Right lobe of liver (tissue), 6 donors: ENCODE measurements around the gene TGFBI. TPM values are rescaled to one million over a fixed set of nuclear protein-coding genes. Genes with fewer than 3 reads are reported as not detected.

Experiments
- ATAC-seq, 4 donors: fragments of 200-7000 bp; cut with Tn5 transposase; one replicate each; pipeline ENCODE4 v1.9.1; 2020; ENCODE audit warnings: mild to moderate bottlenecking in 4 of 4, moderate library complexity in 4 of 4
- DNase-seq, 3 donors: peaks; one replicate each; pipeline ENCODE4 v3.0.0-alpha.2; 2020
- H3K27ac ChIP-seq, 3 donors: fragments of 200-600 bp; one replicate each; pipeline ENCODE4 v1.8.0; 2022
- H3K27me3 ChIP-seq, 2 donors: fragments of 200-600 bp; one replicate each; pipeline ENCODE4 v1.8.0; 2022
- H3K36me3 ChIP-seq, 4 donors: fragments of 200-600 bp; sonication (generic) in 1 of 4; one replicate each; pipeline versions ENCODE4 v1.5.1 to v1.8.0; 2017 to 2022; ENCODE audit warnings: control low read depth in 1 of 4
- H3K4me1 ChIP-seq, 4 donors: fragments of 200-600 bp; sonication (generic) in 1 of 4; one replicate each; pipeline versions ENCODE4 v1.5.1 to v1.8.0; 2017 to 2022; ENCODE audit warnings: control low read depth in 1 of 4
- H3K4me3 ChIP-seq, 3 donors: fragments of 200-600 bp; one replicate each; pipeline ENCODE4 v1.8.0; 2022
- H3K9me3 ChIP-seq, 4 donors: fragments of 200-600 bp; sonication (generic) in 1 of 4; one replicate each; pipeline versions ENCODE4 v1.5.1 to v1.8.0; 2017 to 2022; ENCODE audit warnings: control low read depth in 1 of 4
- CTCF ChIP-seq, 4 donors: fragments of 200-600 bp in 3 of 4; fragments of 450-650 bp in 1 of 4; IDR thresholded peaks; one replicate each; pipeline versions ENCODE4 v1.5.1 to v1.8.0; 2016 to 2022; ENCODE audit warnings: antibody characterized with exemption in 4 of 4, mild to moderate bottlenecking in 2 of 4
- POLR2A ChIP-seq: fragments of 450-650 bp; IDR thresholded peaks from one replicate; pipeline ENCODE4 v1.6.1; 2017; ENCODE audit warnings: antibody characterized with exemption, mild to moderate bottlenecking
- WGBS: methylation state at CpG from one replicate; pipeline ENCODE4 v1.1.6; 2018; ENCODE audit warnings: low coverage, low lambda C conversion rate; ENCODE audit not compliant: insufficient coverage; ENCODE audit errors: missing lambda C conversion rate; 5-methylcytosine and 5-hydroxymethylcytosine counted together
- intact Hi-C, 2 donors: fragments of 100-400 bp; cut with DNase I; formaldehyde crosslinking; loops; one replicate each; pipeline versions ENCODE4 v1.11.2 to v1.14.1; 2022
- total RNA-seq, 6 experiments: library from RNA; depleted of rRNA in 2 of 6; stranded (reverse); fragments of >200 nt in 2 of 6; fragmentation: NEBNext Ultra II Directional in 3 of 6; extraction: Animal tissue kit (Norgen Biotek cat#: 25700) in 3 of 6; gene quantifications; one replicate each; pipeline versions ENCODE4 v1.1.0 to v1.2.4, GENCODE V29; 2016 to 2023
- donor health status: DM: no; HTN: yes; CAD: no.
- donor health status: DM: no; HTN: no; CAD: no.
- donor health status: DM: no; HTN: no; CAD: no.
- donor health status: DM: no; HTN: yes; CAD: no.
- donor health status: DM: no; HTN: yes; CAD: no.

The TGFBI gene
- total RNA-seq, 6 experiments from 2014 or later, result 30.7 to 143 (median 87.2) TPM

DNA sequence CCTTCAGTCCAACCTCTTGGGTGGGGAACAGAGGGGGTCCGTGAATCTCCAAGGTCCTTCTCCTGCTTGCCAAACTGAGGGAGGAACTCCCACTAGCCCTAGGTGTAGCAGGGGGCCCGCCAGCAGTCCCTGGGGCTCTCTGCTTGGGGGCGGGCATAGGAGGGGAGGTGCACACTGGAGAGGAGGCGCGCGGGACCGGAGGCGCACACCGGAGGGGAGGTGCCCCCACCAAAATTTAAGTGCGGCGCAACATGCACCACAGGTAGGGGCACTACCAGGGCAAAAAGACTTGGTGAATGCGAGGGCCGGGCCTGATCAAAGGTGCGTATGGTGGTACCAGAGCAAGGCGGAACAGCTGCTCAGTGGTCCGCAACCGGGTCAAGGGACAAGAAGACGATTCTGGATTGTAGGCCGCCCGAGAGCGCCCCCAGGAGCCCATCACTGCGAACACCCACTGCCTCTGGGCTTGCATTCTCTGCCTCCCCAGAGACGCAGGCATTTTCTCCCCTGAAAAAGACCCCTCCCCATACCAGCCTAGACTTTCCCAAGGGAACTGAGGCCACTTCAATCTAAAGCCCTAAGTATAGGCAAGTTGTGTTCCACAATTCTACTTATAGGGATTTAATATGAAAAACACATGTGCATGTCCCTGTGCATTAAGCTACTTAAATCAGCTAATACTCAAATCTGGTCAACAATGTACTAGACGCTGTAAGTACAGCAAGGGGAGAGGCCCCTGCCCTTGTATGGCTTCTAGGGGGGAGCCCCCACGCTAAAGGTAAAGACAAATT is 50.6 kb downstream of the TGFBI start:
- TF ChIP-seq POLR2A, result no peak
- no peak for TF ChIP-seq CTCF (IDR thresholded peaks at IDR 0.05)
- peaks cover 0 to 20% (median 0%) of the 10 kb centered on the region in 4 donors for H3K4me1 ChIP-seq
- DNase-seq (peak in 1 of 3 donors; percentile 35), ATAC-seq (no peak)
- no peaks in the 10 kb centered on the region for H3K36me3 ChIP-seq
- H3K27ac ChIP-seq, result peak overlapping the region in 1 of 3 donors; percentile 92
- no peaks in the 10 kb centered on the region for H3K27me3 ChIP-seq
- H3K4me3 ChIP-seq, result peak overlapping the region in 1 of 3 donors; percentile 37
- no peaks in the 10 kb centered on the region for H3K9me3 ChIP-seq
- 61% methylated on average over 16 of the region's 25 CpGs for WGBS
- intact Hi-C loops, result no loop called here

DNA sequence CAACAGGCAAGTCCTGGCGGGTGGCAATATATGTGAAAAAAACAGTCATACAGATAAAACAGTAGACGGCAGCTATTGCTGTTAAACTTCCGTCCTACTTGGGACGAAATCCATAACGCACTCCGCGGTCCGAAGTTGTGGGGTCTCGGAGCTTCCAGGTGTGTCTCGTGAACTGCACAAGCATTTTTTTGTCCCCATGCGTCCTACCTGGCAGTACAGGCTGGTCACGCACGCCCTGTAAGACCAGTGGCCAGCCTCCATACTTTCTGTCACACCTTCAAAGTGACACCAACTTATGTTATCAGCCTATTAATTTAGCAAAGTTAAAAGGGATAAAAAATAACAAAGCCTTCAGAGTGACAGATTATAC is 51.3 kb downstream of the TGFBI start:
- Histone ChIP-seq H3K9me3 (no peaks in the 10 kb centered on the region), H3K4me1 (peaks cover 0 to 26% (median 0%) of the 10 kb centered on the region in 4 donors), H3K4me3 (peak overlapping the region in 2 of 3 donors; percentile 36 to 37), H3K27me3 (no peaks in the 10 kb centered on the region), H3K36me3 (no peaks in the 10 kb centered on the region), H3K27ac (peak overlapping the region; percentile 70 to 92 (median 82))
- intact Hi-C loops, result no loop called here
- TF ChIP-seq CTCF (IDR thresholded peaks at IDR 0.05), result no peak
- no peak for TF ChIP-seq POLR2A
- peak in 1 of 3 donors; percentile 44 for DNase-seq
- 44% methylated on average over 13 of the region's 13 CpGs for WGBS
- ATAC-seq, result peak in 3 of 4 donors; percentile 1 to 18 (median 2)

DNA sequence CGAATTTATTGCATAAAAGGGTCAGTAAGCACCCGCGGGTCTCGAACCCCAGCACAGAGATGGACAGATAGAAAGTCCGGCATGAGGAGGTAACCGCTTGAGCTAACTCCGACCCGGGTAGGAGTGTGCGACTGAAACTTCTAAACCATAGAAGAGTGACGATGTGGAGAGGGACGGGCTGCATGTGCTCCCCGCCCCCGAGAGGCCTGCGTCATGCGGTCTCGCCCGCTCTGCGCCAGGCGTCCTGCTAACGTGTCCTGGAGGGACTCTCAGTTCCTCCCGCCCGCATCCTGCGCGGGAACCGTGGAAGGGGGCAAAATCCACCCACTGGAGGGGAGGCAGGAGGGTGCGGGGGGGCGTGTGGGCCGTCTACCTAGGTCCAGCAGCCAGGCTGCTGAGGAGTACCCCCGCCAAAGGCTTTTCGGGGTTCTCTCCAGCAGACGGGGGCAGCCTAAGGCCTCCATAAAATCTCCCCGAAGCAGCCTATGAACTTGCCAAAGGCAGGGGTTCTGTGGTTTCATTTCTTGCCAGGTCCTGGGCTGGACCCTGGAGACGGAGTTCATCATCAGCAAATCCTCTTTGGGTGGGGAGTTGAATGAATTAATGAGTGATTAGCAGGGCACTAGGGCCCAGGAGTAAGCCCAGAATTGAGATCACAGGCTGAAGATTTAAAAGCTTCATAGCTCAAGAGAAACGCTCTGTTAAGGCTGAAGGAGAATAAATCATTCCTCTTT is 51.9 kb downstream of the TGFBI start:
- no peaks in the 10 kb centered on the region for H3K9me3 ChIP-seq
- H3K4me1 ChIP-seq, result peaks cover 0 to 26% (median 0%) of the 10 kb centered on the region in 4 donors
- no peak for TF ChIP-seq CTCF (IDR thresholded peaks at IDR 0.05)
- peak; percentile 70 for TF ChIP-seq POLR2A
- DNase-seq, result peak; percentile 79 to 95 (median 95)
- intact Hi-C loops, result no loop called here
- peak overlapping the region; percentile 70 to 92 (median 82) for H3K27ac ChIP-seq
- H3K27me3 ChIP-seq, result no peaks in the 10 kb centered on the region
- peak overlapping the region; percentile 4 to 37 (median 36) for H3K4me3 ChIP-seq
- no peaks in the 10 kb centered on the region for H3K36me3 ChIP-seq
- peak; percentile 77 to 94 (median 90) for ATAC-seq
- WGBS, result 61% methylated on average over 26 of the region's 34 CpGs

GRCh38 chr5:136081217-136081591 is 52.4 kb downstream of the TGFBI start:
- WGBS, result 45% methylated on average over 2 of the region's 2 CpGs
- H3K27ac ChIP-seq, result peak overlapping the region; percentile 70 to 92 (median 82)
- ATAC-seq (peak in 3 of 4 donors; percentile 9 to 57 (median 18)), DNase-seq (peak in 1 of 3 donors; percentile 42)
- no peak for TF ChIP-seq POLR2A
- TF ChIP-seq CTCF (IDR thresholded peaks at IDR 0.05), result no peak
- H3K27me3 ChIP-seq, result no peaks in the 10 kb centered on the region
- H3K4me3 ChIP-seq, result peak overlapping the region in 1 of 3 donors; percentile 37
- H3K36me3 ChIP-seq, result no peaks in the 10 kb centered on the region
- H3K9me3 ChIP-seq, result no peaks in the 10 kb centered on the region
- H3K4me1 ChIP-seq, result peaks cover 0 to 26% (median 0%) of the 10 kb centered on the region in 4 donors
- intact Hi-C loops, result no loop called here
